DMS53 (cell line): ENCODE results near the gene TTC12.

Experiments
- DNase-seq: peaks from one replicate; lab custom pipeline; 2025; lab: John Stamatoyannopoulos, UW

TTC12 gene

GRCh38 chr11:113373981-113374560 lies 59.7 kb downstream of the TTC12 start:
- no peak for DNase-seq

- no peak for DNase-seq
Measured at GRCh38 chr11:113375402-113375801, 61.0 kb downstream of the TTC12 start.

GRCh38 chr11:113376156-113376555 lies 61.8 kb downstream of the TTC12 start:
- DNase-seq: no peak

- no peak for DNase-seq
Measured at GRCh38 chr11:113377681-113378412, 63.5 kb downstream of the TTC12 start.

- no peak for DNase-seq
Measured at GRCh38 chr11:113378692-113379091, 64.3 kb downstream of the TTC12 start.

GRCh38 chr11:113382121-113382520 lies 67.7 kb downstream of the TTC12 start:
- no peak for DNase-seq

- peak; percentile 92 for DNase-seq
Measured at GRCh38 chr11:113384551-113384950, 70.2 kb downstream of the TTC12 start.

- peak; percentile 58 for DNase-seq
Measured at GRCh38 chr11:113385749-113386148, 71.4 kb downstream of the TTC12 start.

GRCh38 chr11:113386866-113387265 lies 72.5 kb downstream of the TTC12 start:
- DNase-seq: no peak

- DNase-seq: peak; percentile 80
Measured at GRCh38 chr11:113387605-113388211, 73.3 kb downstream of the TTC12 start, which contains the start of gene ANKK1. TSS of gene ANKK1 (plus strand) at chr11:113387779. CDS start at chr11:113387885, 106 bp downstream.

GRCh38 chr11:113389272-113389671 lies 74.9 kb downstream of the TTC12 start:
- no peak for DNase-seq

- no peak for DNase-seq
Measured at GRCh38 chr11:113392236-113392921, 78.0 kb downstream of the TTC12 start.

- DNase-seq: no peak
Measured at GRCh38 chr11:113393501-113393985, 79.2 kb downstream of the TTC12 start.

- DNase-seq: no peak
Measured at GRCh38 chr11:113394919-113395318, 80.5 kb downstream of the TTC12 start.

- no peak for DNase-seq
Measured at GRCh38 chr11:113395782-113396336, 81.5 kb downstream of the TTC12 start.

GRCh38 chr11:113396690-113397089 lies 82.3 kb downstream of the TTC12 start:
- peak; percentile 16 for DNase-seq

GRCh38 chr11:113397212-113397611 lies 82.8 kb downstream of the TTC12 start:
- no peak for DNase-seq

GRCh38 chr11:113397821-113398220 lies 83.4 kb downstream of the TTC12 start:
- no peak for DNase-seq

GRCh38 chr11:113398669-113399430 lies 84.5 kb downstream of the TTC12 start:
- DNase-seq: no peak

- no peak for DNase-seq
Measured at GRCh38 chr11:113400631-113401230, 86.3 kb downstream of the TTC12 start.

- peak; percentile 92 for DNase-seq
Measured at GRCh38 chr11:113401718-113402117, 87.3 kb downstream of the TTC12 start.
